GM12878 (cell line): ENCODE data around the gene PMEL. TPM values are rescaled to one million over a fixed set of nuclear protein-coding genes. Genes with fewer than 3 reads are reported as not detected.

Experiments used
- ATAC-seq: fragments of 200-7000 bp; cut with Tn5 transposase; 3 replicates; pipeline ENCODE4 v1.9.1; 2020; ENCODE audit warnings: mild to moderate bottlenecking, moderate library complexity
- BruUV-seq: library from RNA; stranded (reverse); fragments of 400-500 nt; replicated peaks from 2 replicates; lab custom pipeline; 2021; lab: Mats Ljungman, UMichigan
- CTCF ChIA-PET: fragments of 300-600 bp; sonication (Branson Sonifier 250); formaldehyde crosslinking; extraction: SDS; loops from one replicate; lab custom pipeline; 2021; ENCODE audit warnings: inconsistent platforms; lab: Yijun Ruan, JAX
- POLR2A ChIA-PET: fragments of 350-600 bp; formaldehyde crosslinking; extraction: SDS; loops from one replicate; lab custom pipeline; 2021; ENCODE audit warnings: inconsistent platforms; lab: Charles Lee
- RAD21 ChIA-PET: fragments of 300-600 bp; sonication (Branson Sonifier 250); formaldehyde crosslinking; loops from one replicate; lab custom pipeline; 2023; ENCODE audit warnings: antibody characterized with exemption; ENCODE audit not compliant: unreplicated experiment; lab: Charles Lee
- SMC1A ChIA-PET: fragments of 300-600 bp; sonication (Branson Sonifier 250); formaldehyde crosslinking; loops from one replicate; lab custom pipeline; 2023; ENCODE audit not compliant: unreplicated experiment, uncharacterized antibody; lab: Charles Lee
- DNase-seq: peaks from one replicate; pipeline ENCODE4 v3.0.0-alpha.2; 2011; ENCODE audit warnings: low read depth, low spot score
- FAIRE-seq: peaks from 3 replicates; lab custom pipeline; 2011; peaks lifted over from hg19 to GRCh38; lab: Jason Lieb, UNC
- H2AFZ ChIP-seq: 2 replicates; pipeline ENCODE4 v1.6.0; 2011; ENCODE audit warnings: low read depth, low read length, control low read depth; ENCODE audit not compliant: control insufficient read depth
- H3K27ac ChIP-seq: 2 replicates; pipeline ENCODE4 v1.5.1; 2011; ENCODE audit warnings: control low read depth; ENCODE audit not compliant: control insufficient read depth, insufficient read depth
- H3K27me3 ChIP-seq, 2 experiments: replicated peaks in 1 of 2; 2 replicates each; pipeline versions ENCODE4 v1.6.0 to v1.6.1; 2011; ENCODE audit warnings: low read length in 1 of 2; ENCODE audit not compliant: control insufficient read depth in 2 of 2, insufficient read depth in 2 of 2
- H3K36me3 ChIP-seq, 2 experiments: 2 replicates each; pipeline ENCODE4 v1.5.1; 2011; ENCODE audit warnings: low read length in 1 of 2; ENCODE audit not compliant: control insufficient read depth in 2 of 2, insufficient read depth in 2 of 2
- H3K4me1 ChIP-seq: 2 replicates; pipeline ENCODE4 v1.6.1; 2011; ENCODE audit warnings: mild to moderate bottlenecking, low read length, moderate library complexity, mixed read lengths; ENCODE audit not compliant: control insufficient read depth, insufficient read depth
- H3K4me2 ChIP-seq: 2 replicates; pipeline ENCODE4 v1.6.0; 2011; ENCODE audit warnings: control low read depth; ENCODE audit not compliant: control insufficient read depth, insufficient read depth
- H3K4me3 ChIP-seq: fragments of 200-600 bp; sonication (generic); 2 replicates; pipeline ENCODE4 v1.5.1; 2016
- H3K79me2 ChIP-seq: 2 replicates; pipeline ENCODE4 v1.6.0; 2011; ENCODE audit warnings: low read length; ENCODE audit not compliant: control insufficient read depth, insufficient read depth
- H3K9ac ChIP-seq: 2 replicates; pipeline ENCODE4 v1.8.0; 2011; ENCODE audit warnings: low read length, control low read depth, mixed read lengths; ENCODE audit not compliant: control insufficient read depth, insufficient read depth
- H3K9me3 ChIP-seq: replicated peaks from 3 replicates; pipeline ENCODE4 v1.5.1; 2011; ENCODE audit warnings: mild to moderate bottlenecking, low read length; ENCODE audit not compliant: control insufficient read depth, insufficient read depth
- H4K20me1 ChIP-seq: 2 replicates; pipeline ENCODE4 v1.6.0; 2011; ENCODE audit not compliant: control insufficient read depth, insufficient read depth
- BHLHE40 ChIP-seq, 2 experiments: fragments of 450-650 bp in 1 of 2; IDR thresholded peaks; 2 replicates each; pipeline ENCODE4 v1.6.1; 2011 to 2017; ENCODE audit warnings: low read depth in 2 of 2, borderline replicate concordance in 1 of 2, improper control_type of control experiment in 1 of 2, low read length in 1 of 2, mild to moderate bottlenecking in 1 of 2
- CHD2 ChIP-seq: IDR thresholded peaks from 2 replicates; pipeline ENCODE4 v1.6.1; 2011; ENCODE audit warnings: low read depth, low read length, improper control_type of control experiment, borderline replicate concordance
- EZH2 ChIP-seq: IDR thresholded peaks from 2 replicates; pipeline ENCODE4 v1.6.1; 2012; ENCODE audit warnings: low read depth, mild to moderate bottlenecking, control low read depth, inconsistent platforms, low read length, borderline replicate concordance; ENCODE audit not compliant: control insufficient read depth
- GABPA ChIP-seq: IDR thresholded peaks from 2 replicates; pipeline ENCODE4 v1.6.1; 2014; ENCODE audit warnings: antibody characterized with exemption, low read depth, mild to moderate bottlenecking, inconsistent platforms
- HDAC6 ChIP-seq: fragments of 200-600 bp; sonication (generic); IDR thresholded peaks from one replicate; pipeline ENCODE4 v1.8.0; 2017; ENCODE audit warnings: antibody characterized with exemption; ENCODE audit not compliant: unreplicated experiment
- NFXL1 ChIP-seq: fragments of 450-650 bp; IDR thresholded peaks from 2 replicates; pipeline ENCODE4 v1.6.1; 2017; ENCODE audit warnings: antibody characterized with exemption, mild to moderate bottlenecking, borderline replicate concordance
- SMAD5 ChIP-seq: IDR thresholded peaks from 2 replicates; pipeline ENCODE4 v1.6.1; 2016; ENCODE audit warnings: antibody characterized with exemption, low read depth
- SREBF1 ChIP-seq: IDR thresholded peaks from 2 replicates; pipeline ENCODE4 v1.6.1; 2012; ENCODE audit warnings: mild to moderate bottlenecking, low read length
- TARDBP ChIP-seq: IDR thresholded peaks from 2 replicates; pipeline ENCODE4 v1.6.1; 2016; ENCODE audit warnings: borderline replicate concordance
- TCF12 ChIP-seq: IDR thresholded peaks from 2 replicates; pipeline ENCODE4 v1.6.1; 2011; ENCODE audit warnings: low read depth, mild to moderate bottlenecking, low read length
- TCF3 ChIP-seq: IDR thresholded peaks from 2 replicates; pipeline ENCODE4 v1.6.1; 2012; ENCODE audit warnings: low read depth, mild to moderate bottlenecking, low read length, borderline replicate concordance; ENCODE audit not compliant: insufficient read depth
- ZNF24 ChIP-seq: fragments of 450-650 bp; IDR thresholded peaks from 2 replicates; pipeline ENCODE4 v1.6.1; 2017; ENCODE audit warnings: antibody characterized with exemption, mild to moderate bottlenecking
- WGBS: methylation state at CpG from one replicate; pipeline ENCODE4 v1.1.6; 2016; ENCODE audit warnings: low lambda C conversion rate; ENCODE audit not compliant: insufficient replicate concordance, insufficient coverage; ENCODE audit errors: missing lambda C conversion rate; 5-methylcytosine and 5-hydroxymethylcytosine counted together
- in situ Hi-C: fragments of 300-500 bp; cut with MboI; formaldehyde crosslinking; loops from 9 replicates; pipeline ENCODE4 v1.14.3; 2018; ENCODE audit warnings: mixed read lengths
- intact Hi-C: fragments of 100-400 bp; cut with micrococcal nuclease; formaldehyde crosslinking; loops from one replicate; pipeline ENCODE4 v1.14.2; 2022; ENCODE audit not compliant: unreplicated experiment
- polyA plus RNA-seq, 11 experiments: library from polyadenylated mRNA; depleted of rRNA in 4 of 11; unstranded in 6 of 11; stranded (reverse) in 5 of 11; fragments of >200 nt; fragmentation: Nextera tagmentation in 4 of 11; fragmentation: Illumina TruSeq in 1 of 11; extraction: Ambion mirVana in 4 of 11; extraction: Trizol in 1 of 11; gene quantifications; 1 replicate in 1 of 11; 2 replicates in 10 of 11; pipeline versions ENCODE4 v1.2.1 to v1.2.3, GENCODE V29; 2011 to 2016; ENCODE audit warnings: inconsistent platforms in 2 of 11, missing spikeins in 2 of 11, low read depth in 1 of 11
- total RNA-seq, 4 experiments: library from RNA; depleted of rRNA in 3 of 4; stranded (reverse); fragments of >200 nt in 3 of 4; fragmentation: Illumina TruSeq in 1 of 4; extraction: Trizol in 1 of 4; gene quantifications; 2 replicates each; pipeline versions ENCODE4 v1.2.1 to v1.2.3, GENCODE V29; 2013 to 2021
- TF ChIP-seq, protein P1 (sequence below): fragments of 450-650 bp; IDR thresholded peaks from 2 replicates; pipeline ENCODE4 v1.6.1; 2018; ENCODE audit warnings: mild to moderate bottlenecking, low read depth, moderate library complexity; ENCODE audit not compliant: partially characterized antibody

PMEL gene
- total and polyA plus RNA-seq, 10 of the 15 experiments (the other 5 are each of a cell fraction or from before 2014, with no cell fraction given): 0.32 to 1.6 (median 0.56) TPM

DNA sequence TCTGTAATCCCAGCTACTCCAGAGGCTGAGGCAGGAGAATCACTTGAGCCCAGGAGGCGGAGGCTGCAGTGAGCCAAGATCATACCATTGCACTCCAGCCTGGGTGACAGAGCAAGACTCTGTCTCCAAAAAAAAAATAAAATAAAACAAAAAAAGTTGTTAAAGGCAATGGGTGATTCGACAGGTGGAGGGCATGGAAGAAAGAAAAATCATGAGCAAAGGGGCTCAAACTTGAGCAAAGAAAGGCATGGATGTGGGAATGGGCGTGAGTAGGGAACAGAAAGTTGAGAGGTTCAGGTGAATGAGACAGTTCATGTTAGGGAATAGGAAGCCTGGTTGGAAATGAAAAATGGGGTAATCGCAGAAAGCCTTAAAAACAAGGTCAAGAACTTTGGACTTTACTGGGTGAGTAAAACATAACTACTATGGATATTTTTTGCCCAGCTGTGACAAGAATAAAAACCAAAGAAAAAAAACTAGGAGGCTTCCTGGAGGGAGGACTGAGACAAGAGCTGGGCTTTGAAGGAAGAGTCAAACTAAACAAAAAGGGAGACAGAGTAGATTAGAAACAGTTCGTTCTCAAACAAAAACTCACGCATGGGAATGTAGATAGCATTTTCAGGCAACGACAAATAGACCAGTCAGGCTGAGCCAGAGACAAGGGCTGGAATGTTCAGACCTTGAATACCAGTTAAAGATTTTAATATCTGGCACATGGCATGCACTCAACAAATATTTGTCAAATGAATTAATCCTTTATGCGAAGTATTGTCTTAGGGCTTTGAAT is 56.9 kb downstream of the PMEL start:
- no peak overlapping the region for H3K9ac ChIP-seq
- H3K9me3 ChIP-seq: no peaks in the 10 kb centered on the region
- BruUV-seq: no TSS peak
- H3K36me3 ChIP-seq: no peaks in the 10 kb centered on the region; a peak in 1 of 4 replicates
- WGBS: 95% methylated on average over 8 of the region's 8 CpGs
- H3K79me2 ChIP-seq: no peaks in the 10 kb centered on the region; the same call in none of the 2 replicates
- RAD21 ChIA-PET: no interaction called here
- in situ Hi-C loops: no loop called here
- no peak overlapping the region for H3K4me3 ChIP-seq
- no peak for TF ChIP-seq HDAC6
- no peaks in the 10 kb centered on the region for H3K4me1 ChIP-seq
- no peaks in the 10 kb centered on the region for H3K27me3 ChIP-seq
- no peaks in the 10 kb centered on the region for H4K20me1 ChIP-seq
- no peak overlapping the region for H3K27ac ChIP-seq
- POLR2A ChIA-PET: no interaction called here
- no peak overlapping the region for H2AFZ ChIP-seq
- intact Hi-C loops: no loop called here
- DNase-seq (no peak), FAIRE-seq (no peak), ATAC-seq (no peak)
- CTCF ChIA-PET: no interaction called here
- SMC1A ChIA-PET: interaction anchor here (0.7 kb wide), 1 partner anchor 187 kb away, joined by 3 read pairs; no protein-coding TSS in a partner anchor
- no peak overlapping the region for H3K4me2 ChIP-seq

DNA sequence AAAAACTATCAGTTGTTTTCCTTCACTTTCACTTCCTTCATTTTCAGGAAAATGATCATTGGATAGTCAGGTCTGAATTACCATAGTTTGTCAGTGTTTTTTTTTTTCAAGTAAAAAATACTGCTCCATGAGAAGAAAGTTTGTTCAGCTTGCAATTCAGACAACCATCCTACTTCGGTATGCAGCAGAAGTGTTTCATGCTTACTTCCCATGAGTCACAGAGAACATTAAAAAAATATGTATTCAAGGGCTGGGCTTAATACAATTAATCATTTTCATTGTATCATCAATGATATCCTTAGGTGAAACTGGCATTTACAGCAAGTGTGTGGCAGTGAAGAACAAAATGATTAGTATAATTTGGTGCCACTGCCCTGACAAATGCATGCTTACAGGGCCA is 59.8 kb downstream of the PMEL start:
- peaks cover 2 to 18% of the 10 kb centered on the region in 2 experiments; a peak in 3 of 4 replicates for H3K36me3 ChIP-seq
- WGBS: 100% methylated on average over 1 of the region's 1 CpG
- no peak overlapping the region for H2AFZ ChIP-seq
- ChIA-PET SMC1A (no interaction called here), RAD21 (no interaction called here), CTCF (no interaction called here), POLR2A (no interaction called here)
- FAIRE-seq (no peak), ATAC-seq (no peak), DNase-seq (no peak)
- in situ Hi-C loops: no loop called here
- no peaks in the 10 kb centered on the region; the same call in none of the 2 replicates for H3K79me2 ChIP-seq
- no peak overlapping the region for H3K4me3 ChIP-seq
- H3K9me3 ChIP-seq: no peaks in the 10 kb centered on the region
- no peaks in the 10 kb centered on the region for H4K20me1 ChIP-seq
- H3K4me1 ChIP-seq: no peaks in the 10 kb centered on the region
- H3K4me2 ChIP-seq: no peak overlapping the region
- no peak overlapping the region for H3K9ac ChIP-seq
- no peaks in the 10 kb centered on the region for H3K27me3 ChIP-seq
- H3K27ac ChIP-seq: no peak overlapping the region
- no TSS peak for BruUV-seq
- intact Hi-C loops: no loop called here
- TF ChIP-seq SREBF1: no peak
- TF ChIP-seq, protein P1, sequence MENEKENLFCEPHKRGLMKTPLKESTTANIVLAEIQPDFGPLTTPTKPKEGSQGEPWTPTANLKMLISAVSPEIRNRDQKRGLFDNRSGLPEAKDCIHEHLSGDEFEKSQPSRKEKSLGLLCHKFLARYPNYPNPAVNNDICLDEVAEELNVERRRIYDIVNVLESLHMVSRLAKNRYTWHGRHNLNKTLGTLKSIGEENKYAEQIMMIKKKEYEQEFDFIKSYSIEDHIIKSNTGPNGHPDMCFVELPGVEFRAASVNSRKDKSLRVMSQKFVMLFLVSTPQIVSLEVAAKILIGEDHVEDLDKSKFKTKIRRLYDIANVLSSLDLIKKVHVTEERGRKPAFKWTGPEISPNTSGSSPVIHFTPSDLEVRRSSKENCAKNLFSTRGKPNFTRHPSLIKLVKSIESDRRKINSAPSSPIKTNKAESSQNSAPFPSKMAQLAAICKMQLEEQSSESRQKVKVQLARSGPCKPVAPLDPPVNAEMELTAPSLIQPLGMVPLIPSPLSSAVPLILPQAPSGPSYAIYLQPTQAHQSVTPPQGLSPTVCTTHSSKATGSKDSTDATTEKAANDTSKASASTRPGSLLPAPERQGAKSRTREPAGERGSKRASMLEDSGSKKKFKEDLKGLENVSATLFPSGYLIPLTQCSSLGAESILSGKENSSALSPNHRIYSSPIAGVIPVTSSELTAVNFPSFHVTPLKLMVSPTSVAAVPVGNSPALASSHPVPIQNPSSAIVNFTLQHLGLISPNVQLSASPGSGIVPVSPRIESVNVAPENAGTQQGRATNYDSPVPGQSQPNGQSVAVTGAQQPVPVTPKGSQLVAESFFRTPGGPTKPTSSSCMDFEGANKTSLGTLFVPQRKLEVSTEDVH: no peak
- TF ChIP-seq NFXL1: no peak
- no peak for TF ChIP-seq TCF12
- TF ChIP-seq TCF3: no peak
- TF ChIP-seq EZH2: no peak
- TF ChIP-seq CHD2: no peak
- no peak for TF ChIP-seq GABPA
- no peak for TF ChIP-seq TARDBP
- no peak for TF ChIP-seq BHLHE40 (IDR thresholded peaks at IDR 0.05; ENCODE audit: borderline replicate concordance in 1 of 2, low read depth in 2 of 2, low read length in 1 of 2)
- no peak for TF ChIP-seq ZNF24
- no peak for TF ChIP-seq SMAD5
